ENCODE data around the gene ROR1.
"Not testable (repeated sequence)": the region's sequence is repeated elsewhere in the genome, so short reads cannot be mapped to it uniquely, and the experiment has no call there.

ROR1 gene

GRCh38 chr1:63758791-63759190 is 15.0 kb upstream of the ROR1 start:
- no peak for DNase-seq (ENCODE audit: low spot score)

DNA sequence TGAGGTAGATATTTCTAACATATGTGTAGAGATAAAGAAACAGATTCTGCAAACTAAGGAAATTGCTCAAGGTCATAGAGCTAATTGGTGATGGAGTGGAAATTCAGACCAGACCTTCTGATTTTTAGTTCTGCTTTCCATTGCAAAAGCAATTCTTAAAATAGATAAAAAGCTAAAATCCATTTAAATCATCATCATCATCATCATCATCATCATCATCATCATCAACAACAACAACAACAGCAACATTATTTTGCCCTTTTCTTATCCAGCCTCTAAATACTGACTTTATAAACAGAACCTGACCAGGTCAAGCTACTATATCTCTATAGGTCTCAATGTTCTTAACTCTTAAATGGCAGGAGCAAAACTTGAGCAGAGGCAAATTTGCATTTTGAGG is 14.0 kb upstream of the ROR1 start:
- DNase-seq (ENCODE audit: low spot score): no peak

- DNase-seq (ENCODE audit: low spot score): no peak
Observed at GRCh38 chr1:63770381-63770780, 3.4 kb upstream of the ROR1 start.

DNA sequence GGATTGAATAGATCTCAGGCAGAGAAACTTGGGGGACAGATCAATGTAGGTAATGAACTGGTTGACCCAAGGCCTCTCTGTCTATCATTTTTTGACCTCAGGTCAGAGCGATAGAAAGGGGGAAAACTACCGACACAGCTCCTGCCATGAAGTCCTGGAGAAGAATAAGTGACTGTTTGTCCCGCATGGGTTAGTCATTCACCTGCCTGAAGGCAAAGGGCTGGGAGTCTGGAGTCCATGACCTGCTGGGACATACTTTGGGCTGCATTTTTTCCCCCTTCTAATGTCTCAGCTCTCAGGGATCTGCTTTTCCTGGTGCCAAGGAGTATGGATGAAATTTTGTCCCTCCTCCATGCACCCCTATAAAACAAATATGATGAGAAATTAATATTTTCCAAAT is 1.6 kb upstream of the ROR1 start:
- DNase-seq (ENCODE audit: low spot score): no peak

DNA sequence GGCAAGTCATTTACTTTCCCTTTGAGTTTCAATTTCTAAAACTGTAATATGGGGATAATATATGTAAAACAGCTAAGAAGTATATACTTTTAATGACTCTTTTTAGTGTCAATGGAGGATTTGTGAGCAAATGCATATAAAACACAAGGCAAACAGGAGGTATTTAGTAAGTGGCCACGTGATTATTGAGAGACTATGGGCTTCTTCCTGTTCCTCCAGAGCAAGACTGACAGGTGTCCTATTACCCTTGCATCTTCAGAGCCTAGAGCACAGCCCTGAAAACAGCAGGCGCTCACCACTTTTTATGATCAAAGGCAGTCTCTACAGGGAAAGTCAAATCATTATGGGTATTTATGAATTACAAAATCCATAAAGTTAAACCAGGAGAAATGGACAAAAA is 941 bp upstream of the ROR1 start:
- DNase-seq (ENCODE audit: low spot score): no peak

DNA sequence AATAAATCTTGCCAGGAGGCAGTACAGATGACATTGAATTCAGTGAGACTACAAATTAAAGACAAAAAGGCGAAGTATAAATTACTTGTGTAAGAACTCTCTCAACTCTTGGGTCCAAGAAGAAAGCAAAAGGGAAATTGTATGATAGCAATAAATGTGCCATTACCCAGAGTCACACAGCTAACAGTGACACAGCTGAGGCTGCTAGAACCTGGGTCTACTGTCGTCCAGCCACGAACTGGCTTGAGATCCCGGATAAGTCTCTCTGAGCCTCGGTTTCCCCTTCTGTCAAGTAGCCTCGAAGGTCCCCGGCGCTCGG is 362 bp upstream of the ROR1 start:
- DNase-seq (ENCODE audit: low spot score): no peak

DNA sequence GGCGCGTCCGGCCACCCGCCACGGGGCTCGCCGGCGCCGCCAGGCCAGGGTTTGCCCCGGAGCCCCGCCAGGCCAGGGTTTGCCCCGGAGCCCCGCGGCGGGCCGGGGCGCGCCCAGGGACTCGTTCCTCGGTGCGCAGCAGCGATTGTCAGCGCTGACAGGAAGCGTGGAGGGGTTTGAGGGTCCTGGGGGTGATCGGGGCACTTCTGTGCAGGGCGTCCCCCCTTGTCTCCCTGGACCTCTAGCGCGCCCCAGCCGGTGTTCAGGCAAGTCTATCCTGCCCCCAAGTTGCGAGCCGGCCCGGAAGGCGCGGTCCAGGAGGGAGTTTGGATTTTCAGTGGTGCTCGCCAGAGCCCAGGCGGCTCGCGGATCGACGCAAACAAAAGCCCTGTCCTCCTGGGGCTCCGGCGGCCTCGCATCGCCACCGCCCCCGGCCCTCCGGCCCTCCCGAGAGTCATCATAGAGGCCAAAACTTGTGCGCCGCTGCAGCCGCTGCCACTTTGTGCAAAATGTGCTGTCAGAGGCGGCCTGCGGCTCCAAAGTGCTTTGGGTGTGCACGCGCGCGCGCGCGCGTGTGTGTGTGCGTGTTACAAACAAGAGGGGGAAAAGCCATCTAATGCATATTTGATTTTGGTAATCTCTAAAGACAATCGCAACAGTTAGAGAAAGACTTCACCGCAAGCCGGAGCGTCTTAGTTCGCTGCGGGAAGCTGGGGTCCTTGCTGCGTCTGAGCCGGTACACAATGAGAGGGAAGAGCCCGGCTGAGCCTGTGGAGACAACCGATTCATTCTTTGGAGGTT is 1.0 kb downstream of the ROR1 start:
- peak; percentile 9 for DNase-seq (ENCODE audit: low spot score)

DNA sequence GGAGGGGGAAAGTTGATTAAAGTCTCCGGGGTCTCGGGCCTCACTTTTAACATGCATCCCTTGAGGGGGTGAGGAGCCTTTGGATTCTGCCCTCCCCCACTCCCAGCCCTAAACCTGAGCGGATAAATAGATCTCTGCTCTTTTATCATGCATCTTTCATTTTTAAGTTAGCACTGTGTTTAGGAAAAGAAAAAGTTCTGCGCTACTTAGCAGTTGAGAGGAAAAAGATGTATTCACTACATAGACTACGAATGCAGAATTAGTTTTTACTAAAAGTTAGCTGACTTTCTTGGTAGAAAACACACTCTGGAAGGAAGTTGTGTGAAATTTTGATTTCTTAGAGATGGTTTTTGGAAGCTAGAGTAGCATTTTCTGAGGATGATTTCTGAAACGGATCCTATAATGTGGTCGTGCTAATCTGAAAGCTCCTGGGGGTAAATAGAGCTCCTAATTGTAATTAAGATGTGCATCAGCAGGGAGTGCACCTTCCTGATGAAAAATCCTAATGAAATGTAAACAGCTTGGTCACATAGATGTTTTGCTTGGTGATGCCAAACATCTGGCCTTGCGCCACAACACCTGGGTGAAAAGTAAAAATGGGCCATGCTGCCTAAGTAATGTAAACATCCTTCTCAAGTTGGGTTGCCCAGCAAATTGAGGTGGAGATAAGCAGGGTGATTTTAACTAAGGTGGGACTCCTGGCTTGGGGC is 1.8 kb downstream of the ROR1 start:
- DNase-seq (ENCODE audit: low spot score): no peak

GRCh38 chr1:63777286-63777685 is 3.5 kb downstream of the ROR1 start:
- no peak for DNase-seq (ENCODE audit: low spot score)

GRCh38 chr1:63777965-63778880 is 4.4 kb downstream of the ROR1 start:
- no peak for DNase-seq (ENCODE audit: low spot score)

GRCh38 chr1:63779338-63780211 is 5.8 kb downstream of the ROR1 start:
- DNase-seq (ENCODE audit: low spot score): no peak

- no peak for DNase-seq (ENCODE audit: low spot score)
Observed at GRCh38 chr1:63780565-63780964, 6.7 kb downstream of the ROR1 start.

DNA sequence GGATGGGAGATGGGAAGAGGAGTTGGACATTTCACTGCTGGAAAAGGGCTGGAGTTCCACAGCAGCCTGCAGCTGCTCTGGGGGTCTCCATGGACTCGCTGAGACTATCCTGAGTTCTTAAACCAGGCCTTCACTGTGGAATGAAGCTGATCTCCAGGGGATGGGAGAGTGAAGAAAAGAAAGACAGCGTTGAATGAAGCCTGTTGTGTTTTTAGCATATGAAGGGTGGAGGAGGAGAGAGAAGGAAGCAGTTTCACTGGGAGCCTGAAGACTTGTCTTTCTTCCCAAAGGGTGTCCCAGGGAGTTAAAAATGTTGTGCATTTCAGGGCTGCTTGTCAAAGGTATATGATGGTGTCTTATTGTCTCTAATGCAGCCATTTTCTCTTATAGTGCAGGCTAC is 9.2 kb downstream of the ROR1 start:
- DNase-seq (ENCODE audit: low spot score): no peak

- DNase-seq (ENCODE audit: low spot score): no peak
Observed at GRCh38 chr1:63784083-63784482, 10.3 kb downstream of the ROR1 start.

DNA sequence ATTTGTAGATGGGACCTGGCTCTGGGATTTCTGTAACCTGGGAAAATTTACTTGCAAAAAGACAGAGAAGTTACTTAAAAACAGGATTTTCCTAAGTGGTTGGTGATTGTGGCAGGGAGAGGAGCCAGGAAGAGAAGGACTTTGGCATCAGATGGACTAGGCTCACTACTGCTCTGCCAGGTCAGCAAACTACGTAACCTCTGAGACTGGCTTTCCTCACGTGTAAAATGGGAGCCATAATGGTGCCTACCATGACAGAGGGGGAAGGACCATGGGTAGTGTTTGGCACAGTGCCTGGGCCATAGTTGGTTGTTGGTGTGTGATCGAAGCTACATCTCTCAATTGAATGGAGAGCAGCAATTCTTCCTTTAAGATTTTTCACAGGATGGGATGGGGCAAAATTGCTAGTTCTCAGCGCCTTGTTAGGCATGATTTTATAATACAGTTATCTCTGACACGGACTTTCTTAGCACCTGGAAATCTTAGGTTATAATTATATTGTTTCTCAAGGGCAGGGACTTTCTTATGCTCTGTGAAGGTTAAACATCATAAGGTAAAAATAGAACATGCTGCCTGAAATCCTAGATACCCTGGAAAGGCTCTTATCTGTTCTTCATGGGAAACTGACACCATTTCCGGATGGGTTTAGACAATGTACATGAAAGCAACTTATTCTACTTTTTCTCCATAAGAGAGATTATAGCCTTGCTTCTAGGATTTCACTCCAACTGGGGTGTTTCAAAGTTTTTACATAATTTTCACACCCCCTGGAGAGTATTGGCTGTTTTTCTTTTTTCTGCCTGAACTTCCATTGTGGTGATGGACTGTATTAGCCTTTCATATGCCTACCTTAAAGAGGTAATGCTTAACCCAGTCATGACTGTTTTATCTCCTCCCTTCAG is 10.9 kb downstream of the ROR1 start:
- DNase-seq (ENCODE audit: low spot score): no peak

DNA sequence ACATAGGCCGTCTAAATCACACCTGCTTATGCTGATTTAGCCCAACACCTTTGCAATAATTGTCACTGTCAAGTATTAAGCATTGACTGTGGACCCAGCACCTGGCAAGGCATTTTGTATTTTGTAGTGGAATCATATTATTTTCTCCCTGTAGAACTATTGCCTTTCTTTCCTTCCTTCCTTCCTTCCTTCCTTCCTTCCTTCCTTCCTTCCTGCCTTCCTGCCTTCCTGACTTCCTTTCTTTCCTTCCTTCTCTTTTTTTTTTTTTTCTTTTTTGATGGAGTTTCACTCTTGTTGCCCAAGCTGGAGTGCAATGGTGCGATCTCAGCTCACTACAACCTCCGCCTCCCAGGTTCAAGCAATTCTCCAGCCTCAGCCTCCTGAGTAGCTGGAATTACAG is 13.5 kb downstream of the ROR1 start:
- not testable (repeated sequence) for DNase-seq (ENCODE audit: low spot score)

- no peak for DNase-seq (ENCODE audit: low spot score)
Observed at GRCh38 chr1:63787875-63788274, 14.1 kb downstream of the ROR1 start.

GRCh38 chr1:63789856-63790605 is 16.2 kb downstream of the ROR1 start:
- no peak for DNase-seq (ENCODE audit: low spot score)

- no peak for DNase-seq (ENCODE audit: low spot score)
Observed at GRCh38 chr1:63790989-63791388, 17.2 kb downstream of the ROR1 start.

GRCh38 chr1:63792152-63792551 is 18.3 kb downstream of the ROR1 start:
- no peak for DNase-seq (ENCODE audit: low spot score)

Data from pons (tissue), 1 donor.